HG02943 (cell line): ENCODE results near the gene PRMT2.
"Not testable (repeated sequence)": the region's sequence is repeated elsewhere in the genome, so short reads cannot be mapped to it uniquely, and the experiment has no call there.

Source experiments
- ATAC-seq: cut with Tn5 transposase; IDR thresholded peaks from one replicate; pipeline ENCODE4 v1.9.1; 2021; ENCODE audit warnings: mild to moderate bottlenecking, low read depth, moderate library complexity; ENCODE audit not compliant: unreplicated experiment

PRMT2 gene

GRCh38 chr21:46617267-46618051, 18.0 kb upstream of the PRMT2 start:
- ATAC-seq, result no peak

- ATAC-seq, result no peak
Measured at GRCh38 chr21:46618738-46619379, 16.6 kb upstream of the PRMT2 start.

GRCh38 chr21:46619846-46620245, 15.6 kb upstream of the PRMT2 start:
- ATAC-seq, result no peak

GRCh38 chr21:46620846-46621245, 14.6 kb upstream of the PRMT2 start:
- ATAC-seq, result no peak

GRCh38 chr21:46621457-46622182, 13.9 kb upstream of the PRMT2 start:
- no peak for ATAC-seq

- no peak for ATAC-seq
Measured at GRCh38 chr21:46622226-46622625, 13.2 kb upstream of the PRMT2 start.

GRCh38 chr21:46624050-46624449, 11.4 kb upstream of the PRMT2 start:
- no peak for ATAC-seq

GRCh38 chr21:46625759-46626158, 9.7 kb upstream of the PRMT2 start:
- ATAC-seq, result no peak

GRCh38 chr21:46626536-46626935, 8.9 kb upstream of the PRMT2 start:
- ATAC-seq, result no peak

GRCh38 chr21:46626975-46627501, 8.4 kb upstream of the PRMT2 start:
- no peak for ATAC-seq

- no peak for ATAC-seq
Measured at GRCh38 chr21:46627726-46628125, 7.7 kb upstream of the PRMT2 start.

GRCh38 chr21:46628868-46629267, 6.6 kb upstream of the PRMT2 start:
- ATAC-seq, result no peak

- not testable (repeated sequence) for ATAC-seq
Measured at GRCh38 chr21:46630915-46631314, 4.6 kb upstream of the PRMT2 start.

- ATAC-seq, result no peak
Measured at GRCh38 chr21:46633566-46633965, 1.9 kb upstream of the PRMT2 start.

GRCh38 chr21:46634427-46634826, 1.0 kb upstream of the PRMT2 start:
- no peak for ATAC-seq

GRCh38 chr21:46634966-46635323, 529 bp upstream of the PRMT2 start:
- no peak for ATAC-seq

GRCh38 chr21:46636181-46636512, 673 bp downstream of the PRMT2 start:
- no peak for ATAC-seq

GRCh38 chr21:46636550-46637285, 1.2 kb downstream of the PRMT2 start:
- ATAC-seq, result no peak

- no peak for ATAC-seq
Measured at GRCh38 chr21:46637952-46638746, 2.7 kb downstream of the PRMT2 start.
